Limb (tissue), 2 donors: Measurements from ENCODE around the gene NUCKS1.

Experiments used
- DNase-seq, 2 donors: peaks; one replicate each; pipeline ENCODE4 v3.0.0-alpha.2; 2016; ENCODE audit errors: extremely low spot score in 2 of 2

Gene NUCKS1

DNA sequence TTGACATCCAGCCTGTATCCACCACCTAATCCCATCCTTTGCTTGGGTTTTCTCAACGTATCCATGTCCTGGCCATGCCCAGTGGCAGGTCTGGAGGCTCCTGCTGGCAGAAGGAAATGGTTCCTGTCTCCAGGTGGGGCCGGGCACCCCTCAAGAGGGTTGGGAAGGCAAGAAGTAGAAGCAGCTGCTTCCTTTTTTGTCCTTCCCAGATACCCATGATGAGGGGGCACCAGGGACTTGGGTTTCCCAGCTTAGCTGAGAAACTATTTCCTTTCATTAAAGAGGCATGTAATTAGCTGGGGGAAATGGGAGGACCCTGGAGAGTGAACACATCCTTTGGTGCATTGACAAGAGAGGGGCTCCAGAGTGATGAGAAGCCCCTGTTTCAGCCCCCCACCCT lies 48.6 kb downstream of the NUCKS1 start:
- DNase-seq = no peak

DNA sequence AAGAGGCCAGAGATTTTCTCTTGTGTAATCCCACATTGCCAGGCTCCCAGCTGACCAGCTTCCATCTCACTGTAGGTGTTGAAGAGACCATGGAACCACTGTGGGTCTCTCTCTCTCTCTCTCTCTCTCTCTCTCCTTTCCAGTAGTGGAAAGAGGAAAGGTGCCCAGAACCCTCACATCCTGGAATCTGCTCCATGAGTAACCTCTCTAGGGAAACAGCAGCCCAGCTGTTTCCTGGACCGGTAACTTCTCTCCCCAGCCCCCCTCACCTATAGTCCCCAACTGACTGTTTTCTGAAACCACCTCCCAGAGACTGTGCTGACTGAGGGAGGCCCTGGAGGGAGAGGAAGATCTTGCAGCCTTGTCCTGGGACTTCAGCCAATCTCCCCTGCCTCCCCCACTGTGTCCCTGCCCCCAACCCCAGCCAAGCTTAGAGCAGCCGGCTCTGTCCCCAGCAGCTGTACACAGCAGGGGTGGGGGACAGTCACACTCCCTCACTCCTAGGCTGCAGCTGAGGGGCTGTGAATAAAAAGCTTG lies 49.0 kb downstream of the NUCKS1 start:
- DNase-seq = peak; percentile 41 to 71

DNA sequence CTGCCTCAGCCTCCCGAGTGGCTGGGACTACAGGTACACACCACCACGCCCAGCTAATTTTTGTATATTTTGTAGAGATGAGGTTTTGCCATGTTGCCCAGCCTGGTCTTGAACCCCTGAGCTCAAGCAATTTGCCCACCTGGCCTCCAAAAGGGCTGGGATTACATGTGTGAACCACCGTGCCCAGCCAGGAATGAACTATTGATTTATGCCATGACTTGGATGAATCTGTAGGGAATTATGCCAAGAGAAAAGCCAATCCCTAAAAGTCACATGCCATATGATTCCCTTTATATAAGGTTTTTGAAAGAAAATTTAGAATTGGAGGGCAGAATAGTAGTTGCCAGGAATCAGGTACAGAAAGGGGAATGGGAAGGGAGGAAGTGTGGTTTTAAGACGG lies 50.6 kb downstream of the NUCKS1 start:
- DNase-seq = no peak

DNA sequence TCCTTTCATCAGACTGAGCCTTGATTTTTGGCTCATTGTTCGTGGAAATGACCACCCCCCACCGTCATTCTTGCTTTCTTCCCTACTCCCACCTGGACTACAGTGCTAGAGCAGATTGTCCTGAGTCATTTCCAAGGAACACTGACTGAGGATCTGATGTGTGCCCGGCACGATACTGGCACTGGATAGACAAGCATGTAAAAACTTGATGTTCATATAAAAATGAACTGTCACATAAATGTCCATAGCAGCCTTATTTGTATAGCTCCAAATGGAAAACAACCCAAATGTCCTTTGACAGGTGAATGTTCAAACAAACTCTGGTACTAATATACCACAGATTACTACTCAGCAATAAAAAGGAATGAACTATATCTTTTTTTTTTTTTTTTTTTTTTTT lies 51.1 kb downstream of the NUCKS1 start:
- DNase-seq = no peak

DNA sequence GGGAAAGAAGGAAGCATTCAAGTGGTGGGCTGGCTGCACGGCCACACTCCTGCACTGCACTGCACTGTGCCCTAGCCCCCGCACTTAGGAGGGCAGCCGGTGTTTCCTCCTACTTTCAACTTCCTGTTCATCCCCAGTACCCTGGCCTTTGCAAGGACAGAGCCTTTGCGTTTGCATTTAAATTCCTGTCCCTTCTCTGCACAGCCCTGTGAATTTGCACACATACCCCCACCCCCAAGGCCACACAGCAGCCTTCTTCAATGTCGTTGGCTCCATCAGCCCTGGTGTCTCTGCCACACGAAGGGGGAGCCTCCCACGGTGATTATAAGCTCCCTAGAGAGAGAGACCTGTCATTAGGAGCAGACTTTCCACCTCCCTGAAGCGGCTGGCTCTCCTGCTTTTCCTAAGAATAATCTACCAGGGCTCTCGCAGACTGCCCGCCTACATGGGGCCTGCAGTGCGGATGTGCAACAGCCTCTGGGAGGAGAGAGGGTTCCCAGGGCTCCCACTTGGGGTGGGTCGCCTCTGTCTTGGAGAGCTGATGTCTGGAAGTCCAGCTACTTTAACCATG lies 56.5 kb downstream of the NUCKS1 start:
- DNase-seq = no peak

DNA sequence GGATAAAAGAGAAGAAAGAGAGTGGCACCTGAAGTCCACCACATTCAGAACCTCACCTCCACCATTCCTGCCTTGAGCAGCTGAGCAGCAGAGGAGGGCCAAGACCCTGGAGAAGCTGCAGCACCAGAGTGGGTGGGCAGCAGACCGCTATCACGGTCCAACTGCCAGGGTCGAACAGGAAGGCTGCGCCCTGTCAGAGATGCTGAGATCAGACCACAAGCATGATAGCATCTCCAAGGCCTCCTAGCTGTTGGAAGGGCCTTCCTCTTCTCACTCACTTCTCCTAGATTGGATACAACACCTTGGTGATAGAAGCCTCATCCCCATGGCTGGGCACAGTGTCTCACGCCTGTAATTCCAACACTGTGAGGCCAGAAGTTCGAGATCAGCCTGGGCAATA lies 57.6 kb downstream of the NUCKS1 start:
- no peak for DNase-seq

DNA sequence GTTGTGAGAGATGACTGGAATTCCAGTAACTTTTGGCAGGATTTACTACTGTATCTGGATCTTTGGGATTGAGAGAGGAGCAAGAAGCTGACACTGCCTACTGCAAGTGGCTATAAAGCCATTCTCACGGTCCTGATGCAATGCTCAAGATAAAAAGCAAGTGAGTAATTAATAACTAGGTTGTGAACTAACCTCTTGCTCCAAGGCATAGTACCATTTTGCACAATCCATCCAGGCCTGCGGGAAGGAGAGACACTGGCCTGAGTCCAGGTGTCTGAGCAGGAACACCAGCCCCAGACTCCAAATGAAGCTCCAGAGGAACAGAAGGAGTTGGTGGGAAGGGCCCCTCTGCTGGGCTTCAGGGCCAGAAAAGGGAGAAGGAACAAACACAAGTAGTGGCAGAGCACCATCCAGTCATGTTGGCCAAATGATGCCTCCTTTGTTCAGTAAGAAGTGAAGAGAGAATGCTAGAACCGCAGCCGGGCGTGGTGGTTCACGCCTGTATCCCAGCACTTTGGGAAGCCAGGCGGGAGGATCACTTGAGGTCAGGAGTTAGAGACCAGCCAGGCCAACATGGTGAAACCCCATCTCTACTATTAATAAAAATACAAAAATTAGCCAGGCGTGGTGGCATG lies 59.7 kb downstream of the NUCKS1 start:
- DNase-seq = no peak

DNA sequence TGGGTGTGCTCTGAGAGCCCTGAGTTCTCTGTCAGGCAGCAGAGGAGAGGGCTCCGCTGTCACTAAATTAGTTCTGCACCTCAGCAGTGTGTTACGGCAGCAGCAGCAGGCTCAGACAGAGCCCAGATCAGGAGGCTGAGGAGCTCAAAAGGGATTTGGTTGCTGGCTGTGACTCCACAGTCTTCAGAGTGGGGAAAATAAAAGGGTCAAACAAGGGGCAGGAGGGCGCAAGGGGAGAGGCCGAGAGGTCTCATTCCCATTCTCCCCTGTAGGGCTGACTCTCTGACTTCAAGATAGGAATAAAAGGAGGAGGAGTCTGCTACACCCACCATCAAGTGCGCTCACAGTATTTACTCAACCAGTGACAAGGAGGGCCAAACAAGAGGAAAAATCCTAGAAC lies 60.5 kb downstream of the NUCKS1 start:
- DNase-seq = no peak

DNA sequence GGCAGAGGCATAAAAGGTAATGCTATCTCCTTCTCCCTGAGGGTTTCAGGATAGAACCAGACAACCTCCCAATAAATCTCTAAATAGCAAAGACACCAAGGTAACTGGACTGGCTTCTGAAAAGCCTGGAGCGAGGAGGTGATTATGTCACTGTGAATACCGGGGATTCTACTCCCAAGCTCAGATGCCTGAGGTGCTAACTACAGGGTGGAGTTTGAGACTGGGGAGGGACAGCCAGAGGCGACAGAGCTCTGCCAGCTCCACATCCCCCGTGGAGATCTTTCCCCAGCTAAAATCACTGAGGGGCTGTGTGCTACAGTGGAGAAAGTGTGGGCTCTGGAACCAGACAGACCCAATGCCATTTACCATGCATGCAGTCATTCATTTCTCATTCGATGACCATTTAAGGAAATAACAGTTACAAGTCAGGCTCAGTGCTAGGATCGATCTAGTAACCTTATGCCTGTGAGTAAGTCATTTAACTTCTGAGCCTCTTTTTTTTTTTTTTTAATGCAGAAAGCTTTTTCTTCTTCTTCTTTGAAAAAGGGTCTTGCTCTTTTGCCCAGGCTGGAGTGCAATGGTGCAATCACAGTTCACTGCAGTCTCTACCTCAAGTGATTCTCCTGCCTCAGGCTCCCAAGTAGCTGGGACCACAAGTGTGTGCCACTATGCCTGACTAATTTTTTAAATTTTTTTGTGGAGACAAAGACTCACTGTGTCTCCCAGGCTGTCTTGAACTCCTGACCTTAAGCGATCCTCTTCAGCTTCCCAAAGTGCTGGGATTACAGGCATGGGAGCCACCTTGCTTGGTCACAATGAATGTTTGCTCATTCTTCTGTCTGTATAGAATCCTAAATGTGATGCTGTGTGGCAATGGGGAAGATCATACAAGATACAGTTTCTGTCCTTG lies 61.6 kb downstream of the NUCKS1 start:
- no peak for DNase-seq

DNA sequence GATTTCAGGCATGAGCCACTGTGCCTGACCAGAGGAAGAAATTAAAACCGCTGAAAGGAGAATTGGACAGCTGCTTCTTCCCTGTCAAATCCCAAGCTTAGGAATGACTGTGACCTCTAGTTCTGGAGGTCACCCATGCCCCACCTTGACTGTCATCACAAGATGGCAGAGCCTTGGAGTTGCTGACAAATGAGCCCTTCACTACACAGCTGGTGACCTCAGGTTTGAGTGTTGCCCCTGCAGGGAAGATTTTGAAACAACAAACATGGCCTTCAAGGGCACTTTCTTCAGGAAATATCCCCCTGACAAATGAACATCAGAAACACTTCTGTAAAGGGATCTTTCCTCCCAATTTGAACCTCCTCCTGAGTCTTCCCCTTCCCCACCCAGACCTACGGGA lies 62.7 kb downstream of the NUCKS1 start:
- no peak for DNase-seq

DNA sequence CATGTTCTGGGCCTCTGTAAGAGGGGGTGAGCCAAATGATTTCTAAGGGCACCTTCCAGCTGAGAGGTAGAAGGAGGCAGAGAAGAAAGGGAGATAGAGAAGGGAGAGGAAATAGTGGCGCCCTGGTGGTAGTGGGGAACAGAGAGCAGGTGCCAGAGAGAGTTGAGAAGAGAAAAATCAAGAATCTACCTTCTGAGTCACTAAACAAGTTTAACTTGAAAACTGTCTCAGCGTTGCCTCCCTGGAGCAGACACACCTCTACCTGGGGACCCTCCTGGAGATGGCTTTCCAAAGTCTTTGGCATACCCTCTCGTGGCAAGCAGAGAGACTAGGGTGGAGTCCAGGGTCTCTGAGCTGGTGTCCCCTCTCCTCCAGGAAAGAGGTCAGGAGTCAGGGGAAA lies 68.6 kb downstream of the NUCKS1 start:
- no peak for DNase-seq

DNA sequence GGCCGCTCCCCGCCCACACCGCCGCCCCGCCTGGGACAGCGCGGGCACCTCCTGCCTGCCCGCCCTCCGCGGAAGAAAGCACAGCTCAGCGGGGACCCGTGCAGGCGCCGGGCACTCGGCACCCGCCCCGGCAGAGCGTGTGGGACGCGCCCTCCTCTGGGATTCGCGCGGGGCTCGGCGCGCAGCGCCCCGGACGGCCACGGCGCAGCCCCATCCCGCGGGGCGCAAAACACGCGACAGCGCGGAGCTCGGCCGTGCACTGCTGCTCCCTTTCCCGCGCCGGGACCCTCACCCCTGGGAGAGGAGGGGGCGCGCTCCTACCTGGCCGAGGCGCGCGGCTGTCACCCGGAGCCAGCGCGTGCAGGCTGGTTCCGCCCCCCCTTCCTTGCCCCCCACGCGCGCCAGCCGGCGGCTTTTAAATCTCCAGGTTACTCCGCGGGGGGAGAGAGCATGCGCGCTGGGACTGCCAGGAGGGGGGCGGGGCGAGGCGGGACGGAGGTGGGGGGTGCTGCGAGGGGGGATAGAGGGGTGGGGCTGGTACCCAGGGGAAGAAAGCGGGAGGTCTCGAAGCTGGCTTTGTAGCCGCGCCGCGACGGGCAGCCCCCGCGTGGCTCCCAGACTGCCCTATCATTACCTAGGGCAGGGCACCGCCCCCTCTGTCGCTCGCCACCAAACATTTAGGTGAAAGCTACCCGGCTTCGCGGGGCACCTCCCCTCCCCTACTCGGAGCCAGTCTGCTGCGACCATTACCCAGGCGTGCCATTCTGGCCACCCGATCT lies 69.7 kb downstream of the NUCKS1 start, which contains the start of gene SLC45A3:
Gene SLC45A3 (minus strand): TSS at position 437 of the 779 bp plus-strand sequence. CDS start 15,853 bp downstream, outside the sequence.
- peak in 1 of 2 donors; percentile 77 for DNase-seq

DNA sequence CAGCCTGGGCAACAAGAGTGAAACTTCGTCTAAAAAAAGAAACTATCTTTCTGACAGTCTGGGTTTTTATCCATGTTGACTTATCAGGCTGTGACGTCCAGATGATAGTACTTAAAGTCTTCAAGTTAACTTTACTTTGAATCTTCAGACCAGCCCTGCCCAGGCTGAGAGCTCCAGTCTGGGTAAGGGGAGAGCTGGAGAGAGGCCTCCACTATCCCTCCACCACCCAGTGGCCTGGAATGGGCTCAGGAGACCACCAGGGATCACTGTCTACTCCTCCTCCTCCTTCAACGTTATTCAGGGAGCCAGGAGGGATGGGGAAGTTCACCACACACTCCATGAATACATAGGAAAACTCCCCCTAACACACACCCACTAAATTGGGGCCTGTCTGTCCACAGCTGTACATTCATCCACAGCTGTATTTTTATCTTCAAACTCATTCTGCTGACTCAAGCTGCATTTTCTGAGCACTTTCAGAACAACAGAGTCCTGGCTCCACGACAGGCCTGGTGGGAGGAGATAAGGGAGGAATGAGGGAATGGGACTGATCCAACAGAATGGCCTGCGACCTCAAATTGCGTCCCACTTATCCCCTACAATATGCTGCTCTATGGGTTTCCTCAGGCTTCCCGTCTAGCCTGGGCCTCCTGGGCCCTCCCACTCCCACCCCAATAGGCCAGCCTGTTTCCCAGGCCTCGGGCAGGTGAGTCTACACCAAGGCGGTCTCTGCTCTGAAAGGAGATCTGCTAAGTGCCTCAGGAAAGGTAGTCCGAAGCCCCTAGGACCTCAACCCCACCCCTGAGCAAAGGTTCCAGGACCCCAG lies 71.5 kb downstream of the NUCKS1 start:
- no peak for DNase-seq

DNA sequence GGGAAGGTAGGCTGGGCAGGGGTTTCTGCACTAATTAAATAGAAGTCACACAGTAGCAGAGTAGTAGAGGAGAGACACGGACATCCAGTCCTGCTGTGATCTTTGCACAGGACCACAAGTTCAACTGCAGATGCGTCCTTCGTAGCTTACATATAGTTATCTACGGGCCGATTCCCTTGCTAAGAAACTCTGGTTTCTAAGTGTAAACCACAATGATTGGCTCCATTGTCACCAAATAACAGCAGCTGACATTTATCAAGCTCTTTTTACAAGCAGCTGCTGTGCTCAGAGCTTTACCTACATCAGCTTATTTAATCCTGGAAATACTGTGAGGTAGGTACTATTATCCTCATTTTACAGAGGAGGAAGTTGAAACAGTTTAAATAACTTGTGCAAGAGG lies 72.8 kb downstream of the NUCKS1 start:
- no peak for DNase-seq

DNA sequence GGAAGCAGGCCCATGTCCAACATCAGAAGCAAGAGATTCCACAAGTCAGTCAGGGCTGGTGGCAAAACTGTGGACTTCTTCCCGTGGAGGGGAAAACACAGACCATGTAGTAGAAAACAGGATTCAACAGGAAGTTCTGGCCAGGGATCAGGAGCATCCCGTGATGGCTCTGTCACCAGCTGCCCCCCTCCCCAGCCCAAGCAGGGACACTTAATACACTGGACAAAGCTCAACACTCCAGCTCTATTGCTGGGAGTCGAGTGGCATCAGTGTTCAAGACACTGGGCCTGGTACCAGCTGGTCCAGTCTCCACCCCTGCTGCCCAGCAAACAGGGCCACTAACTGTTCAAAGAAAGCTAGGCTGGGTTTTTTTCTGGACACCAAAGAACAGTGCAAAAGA lies 73.4 kb downstream of the NUCKS1 start:
- DNase-seq = no peak

DNA sequence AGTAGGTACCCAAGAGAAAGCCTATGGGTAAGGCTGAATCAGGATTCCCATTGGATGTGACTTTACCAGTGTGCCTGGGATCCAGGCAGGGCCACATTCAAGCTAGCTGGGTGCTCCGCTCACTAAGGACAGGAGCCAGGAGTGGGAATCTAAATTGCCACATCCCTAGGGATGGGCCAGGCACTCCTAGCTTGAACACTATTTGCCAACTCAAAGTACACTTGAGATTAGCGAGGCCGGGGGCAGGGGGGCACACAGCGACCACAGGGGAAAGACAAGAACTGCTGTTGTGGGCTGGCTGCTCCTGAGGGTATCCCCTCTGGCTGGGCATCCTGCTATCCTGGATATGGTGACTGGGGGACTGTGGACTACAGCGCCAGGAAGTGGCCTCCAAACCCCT lies 74.0 kb downstream of the NUCKS1 start:
- DNase-seq = no peak

DNA sequence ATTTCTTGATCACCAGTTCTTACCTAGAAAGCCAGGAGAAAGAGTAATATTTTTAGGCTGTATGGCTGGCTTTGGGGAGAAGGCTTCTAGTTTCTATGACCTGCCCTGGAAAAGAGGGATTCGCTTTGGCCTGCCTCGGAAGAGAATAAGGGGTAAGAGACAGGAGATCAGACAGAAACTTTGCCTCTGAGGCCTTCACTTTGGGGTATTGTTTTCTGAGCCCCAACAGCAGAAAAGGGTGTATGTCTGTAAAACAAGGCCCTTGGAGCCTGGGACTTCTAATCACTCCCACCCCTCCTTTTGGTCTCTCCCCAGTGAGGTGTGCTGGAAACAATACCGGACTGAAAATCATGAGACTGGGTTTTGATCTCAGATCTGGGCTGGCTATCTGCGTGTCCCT lies 74.7 kb downstream of the NUCKS1 start:
- no peak for DNase-seq

DNA sequence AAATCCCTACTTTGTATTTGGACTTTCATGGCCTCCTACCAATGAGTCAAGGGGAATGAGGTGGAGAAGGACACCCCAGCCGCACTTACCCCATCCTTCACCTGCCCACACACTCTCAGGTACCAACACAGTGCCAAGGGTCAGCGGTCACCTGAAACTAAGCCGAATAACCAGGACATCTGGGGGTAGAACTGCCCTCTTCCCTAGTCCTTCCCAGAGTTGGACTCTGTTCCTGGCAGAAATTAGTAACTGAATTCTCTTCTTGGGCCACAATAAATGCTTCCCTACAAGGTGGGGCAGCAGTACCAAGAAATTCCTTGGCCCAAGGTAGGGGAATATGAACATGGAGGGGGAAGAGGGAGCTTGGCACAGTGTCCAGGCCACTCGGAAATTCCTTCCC lies 77.0 kb downstream of the NUCKS1 start:
- peak in 1 of 2 donors; percentile 18 for DNase-seq

DNA sequence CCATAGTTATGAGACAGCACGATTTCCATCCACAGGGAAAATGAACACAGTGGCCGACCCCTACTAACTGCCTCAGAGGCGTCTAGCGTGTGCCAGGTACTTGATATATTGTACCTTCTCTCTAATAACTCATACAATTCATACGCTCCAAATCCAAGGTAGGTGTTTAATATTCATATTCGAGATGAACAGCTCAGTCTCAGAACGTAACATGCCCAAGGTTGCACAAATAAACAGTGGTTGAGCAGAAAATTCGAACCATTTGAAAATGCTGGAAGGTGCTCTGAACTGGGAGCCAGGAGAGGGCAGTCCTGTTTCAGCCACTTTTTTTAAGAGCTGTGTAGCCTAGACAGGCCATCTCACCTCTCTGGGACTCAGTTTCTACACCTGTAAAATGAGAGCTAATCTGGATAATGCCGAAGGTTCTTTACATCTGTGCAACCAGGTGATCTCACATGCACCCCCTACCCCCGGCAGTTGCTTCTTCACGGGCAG lies 77.5 kb downstream of the NUCKS1 start:
- DNase-seq = peak in 1 of 2 donors; percentile 21
